ENCODE results near the gene DLGAP3.

DNA sequence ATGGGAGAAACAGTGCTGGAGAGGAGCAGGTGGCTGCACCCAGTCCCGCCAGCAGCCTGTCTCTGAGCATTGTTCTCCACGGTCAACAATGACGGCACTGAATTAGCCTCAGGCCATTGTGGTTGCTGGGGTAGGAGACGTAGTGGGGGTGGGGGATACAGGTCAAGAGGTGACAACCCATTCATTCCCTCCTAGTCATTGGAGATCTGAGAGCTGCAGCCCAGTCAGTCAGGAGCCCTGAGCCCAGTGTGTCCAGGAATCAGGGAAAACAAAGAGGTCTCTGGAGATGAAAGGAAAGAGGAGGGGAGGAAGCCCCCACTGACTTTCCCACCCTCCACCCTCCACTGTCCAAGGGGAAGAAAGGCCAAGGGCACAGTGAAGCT, 85.2 kb downstream of the DLGAP3 start:
- TF ChIP-seq, protein P1, sequence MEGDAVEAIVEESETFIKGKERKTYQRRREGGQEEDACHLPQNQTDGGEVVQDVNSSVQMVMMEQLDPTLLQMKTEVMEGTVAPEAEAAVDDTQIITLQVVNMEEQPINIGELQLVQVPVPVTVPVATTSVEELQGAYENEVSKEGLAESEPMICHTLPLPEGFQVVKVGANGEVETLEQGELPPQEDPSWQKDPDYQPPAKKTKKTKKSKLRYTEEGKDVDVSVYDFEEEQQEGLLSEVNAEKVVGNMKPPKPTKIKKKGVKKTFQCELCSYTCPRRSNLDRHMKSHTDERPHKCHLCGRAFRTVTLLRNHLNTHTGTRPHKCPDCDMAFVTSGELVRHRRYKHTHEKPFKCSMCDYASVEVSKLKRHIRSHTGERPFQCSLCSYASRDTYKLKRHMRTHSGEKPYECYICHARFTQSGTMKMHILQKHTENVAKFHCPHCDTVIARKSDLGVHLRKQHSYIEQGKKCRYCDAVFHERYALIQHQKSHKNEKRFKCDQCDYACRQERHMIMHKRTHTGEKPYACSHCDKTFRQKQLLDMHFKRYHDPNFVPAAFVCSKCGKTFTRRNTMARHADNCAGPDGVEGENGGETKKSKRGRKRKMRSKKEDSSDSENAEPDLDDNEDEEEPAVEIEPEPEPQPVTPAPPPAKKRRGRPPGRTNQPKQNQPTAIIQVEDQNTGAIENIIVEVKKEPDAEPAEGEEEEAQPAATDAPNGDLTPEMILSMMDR (IDR thresholded peaks at IDR 0.05 in 4 of 5, conservative IDR thresholded peaks at IDR 0.05 in 1 of 5): no peak
- no peak for TF ChIP-seq POLR2A (IDR thresholded peaks at IDR 0.05)
